GM18511 (cell line): ENCODE data around the gene HSFX2.
"Not testable (repeated sequence)": the region's sequence is repeated elsewhere in the genome, so short reads cannot be mapped to it uniquely, and the experiment has no call there.

Experiments used
- ATAC-seq: cut with Tn5 transposase; IDR thresholded peaks from one replicate; pipeline ENCODE4 v1.9.1; 2021; ENCODE audit warnings: mild to moderate bottlenecking, moderate library complexity; ENCODE audit not compliant: unreplicated experiment

Gene HSFX2

GRCh38 chrX:149590993-149591392, 4.1 kb downstream of the HSFX2 start:
- not testable (repeated sequence) for ATAC-seq

- ATAC-seq = not testable (repeated sequence)
These were observed 7.8 kb downstream of the HSFX2 start, which contains the start of gene MAGEA9B for GRCh38 chrX:149587359-149587758. MAGEA9B (minus strand) TSS chrX:149587459; CDS start chrX:149583179, 4,280 bp downstream.

DNA sequence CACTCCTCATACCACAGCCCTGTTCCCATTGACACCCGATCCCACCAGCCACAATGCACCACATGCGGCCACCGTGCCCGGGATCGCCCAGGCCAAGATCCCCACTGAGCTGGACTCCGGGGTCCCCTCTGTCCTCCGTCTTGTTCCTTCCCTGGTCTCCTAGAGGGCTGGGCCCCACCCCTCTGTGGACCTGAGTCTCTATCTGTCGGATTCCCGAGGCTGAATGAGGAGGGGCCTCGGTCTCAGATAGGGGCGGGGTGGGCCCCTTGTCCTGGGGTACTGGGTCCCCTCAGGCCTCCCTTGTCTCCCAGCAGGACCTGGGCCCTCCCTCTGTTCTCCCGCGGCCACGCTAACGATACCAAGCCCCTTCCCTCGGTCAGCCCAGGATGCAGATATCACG, 9.5 kb downstream of the HSFX2 start:
- ATAC-seq = not testable (repeated sequence)

DNA sequence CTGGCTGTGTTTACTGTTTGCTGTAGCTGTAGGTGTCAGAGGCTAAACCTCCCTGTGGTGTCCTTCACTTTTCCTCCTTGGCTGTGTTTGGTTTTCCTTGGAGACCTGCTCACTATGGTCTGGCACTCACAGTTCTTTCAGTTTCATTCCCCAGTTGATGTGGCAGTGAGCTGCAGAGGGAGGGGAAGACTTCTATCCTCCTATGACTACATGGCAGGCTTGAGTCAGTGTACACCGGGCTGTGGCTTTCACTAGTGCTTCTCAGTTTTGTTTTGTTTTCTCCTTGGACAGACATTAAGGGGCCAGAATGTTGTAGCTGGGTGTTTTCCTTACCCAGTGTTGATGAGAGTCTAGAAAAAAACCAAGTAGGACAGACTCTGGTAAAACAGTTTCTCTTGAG, 21.7 kb downstream of the HSFX2 start:
- peak; percentile 100 for ATAC-seq

DNA sequence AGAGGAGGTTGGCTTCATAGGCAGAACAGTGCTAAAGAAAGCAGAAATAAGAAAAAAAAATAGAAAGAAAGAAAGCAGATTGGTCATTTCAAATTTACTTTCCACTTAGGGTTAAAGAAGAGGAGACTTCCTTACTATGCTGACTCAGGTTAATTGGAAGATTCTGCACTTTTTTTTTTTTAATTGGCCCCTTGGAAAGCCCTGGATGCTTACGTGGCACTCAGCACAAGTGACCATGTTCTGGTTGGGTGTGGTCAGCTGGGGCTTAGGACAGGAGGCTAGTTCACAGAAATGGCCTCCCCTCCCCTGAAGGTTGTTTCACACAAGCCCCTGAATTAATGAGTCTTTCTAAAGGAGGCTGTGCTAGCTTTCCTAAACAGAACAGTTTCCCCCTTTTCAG, 22.4 kb downstream of the HSFX2 start:
- ATAC-seq = no peak

- no peak for ATAC-seq
These were observed 23.3 kb downstream of the HSFX2 start for GRCh38 chrX:149571770-149572169.

- no peak for ATAC-seq
These were observed 24.4 kb downstream of the HSFX2 start for GRCh38 chrX:149570668-149571067.

DNA sequence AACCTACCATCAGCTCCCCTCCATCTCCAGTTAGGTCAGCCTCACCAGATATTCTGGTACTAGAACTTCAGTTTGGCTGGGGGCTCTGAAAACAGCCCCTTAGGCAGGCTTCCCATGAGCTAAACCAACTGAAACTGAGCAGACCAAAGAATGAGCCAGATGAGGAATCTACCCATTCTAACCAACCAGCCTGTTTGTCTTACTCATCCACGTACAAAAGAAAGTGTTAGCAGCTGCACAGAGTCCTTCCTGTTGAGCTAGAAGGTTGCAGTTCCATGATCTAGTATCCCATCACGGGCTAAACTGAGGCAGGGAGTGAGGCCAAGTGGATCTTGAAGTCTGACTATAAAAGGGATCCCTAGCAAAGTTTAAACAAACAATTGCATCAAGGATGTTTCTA, 25.3 kb downstream of the HSFX2 start:
- no peak for ATAC-seq

DNA sequence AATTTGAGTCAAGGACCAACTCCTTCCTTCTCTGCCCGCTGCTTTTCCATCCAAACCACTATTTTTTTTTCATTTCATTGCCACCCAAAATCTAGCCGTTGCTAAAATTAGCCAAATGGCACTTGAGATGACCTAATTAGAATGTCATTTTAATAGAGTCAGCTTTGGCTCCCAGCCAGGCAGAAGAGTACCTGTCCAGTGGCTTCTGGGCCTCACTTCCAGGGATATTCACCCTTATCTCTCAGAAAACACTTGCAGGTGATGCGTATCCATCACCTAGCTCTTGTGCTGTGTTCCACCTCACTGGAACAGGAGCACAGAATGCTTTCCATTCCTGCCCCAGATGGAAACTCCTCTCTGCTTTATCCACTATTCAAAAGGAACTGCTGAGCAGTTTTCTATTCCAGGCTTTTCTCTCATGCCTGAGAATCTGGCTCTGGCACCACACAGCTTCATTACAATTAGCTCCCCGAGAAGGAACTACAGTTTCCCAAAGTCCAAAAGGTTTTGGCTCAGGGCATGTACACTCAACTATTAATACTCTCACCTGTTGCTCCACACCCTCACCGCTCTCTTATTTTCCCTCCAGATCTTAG, 26.3 kb downstream of the HSFX2 start:
- no peak for ATAC-seq

GRCh38 chrX:149567621-149568417, 27.3 kb downstream of the HSFX2 start:
- ATAC-seq = no peak

DNA sequence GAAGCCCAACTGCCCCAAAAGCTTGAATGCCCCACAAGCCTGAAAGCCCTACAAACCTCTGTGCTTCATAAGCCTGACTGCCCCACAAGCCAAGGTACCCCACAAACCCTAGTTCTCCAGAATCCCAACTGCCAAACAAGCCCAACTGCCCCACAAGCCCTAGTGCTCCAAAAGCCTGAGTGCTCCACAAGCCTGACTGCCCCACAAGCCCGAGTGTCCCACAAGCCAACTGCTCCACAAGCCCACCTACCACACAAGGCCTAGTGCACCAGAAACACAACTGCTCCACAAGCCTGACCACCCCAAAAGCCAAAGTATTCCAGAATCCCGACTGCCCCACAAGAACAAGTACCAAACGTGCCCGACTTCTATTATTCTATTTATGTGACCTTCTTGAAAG, 31.8 kb downstream of the HSFX2 start:
- ATAC-seq = no peak

- not testable (repeated sequence) for ATAC-seq
These were observed 39.9 kb downstream of the HSFX2 start for GRCh38 chrX:149555251-149555650.

DNA sequence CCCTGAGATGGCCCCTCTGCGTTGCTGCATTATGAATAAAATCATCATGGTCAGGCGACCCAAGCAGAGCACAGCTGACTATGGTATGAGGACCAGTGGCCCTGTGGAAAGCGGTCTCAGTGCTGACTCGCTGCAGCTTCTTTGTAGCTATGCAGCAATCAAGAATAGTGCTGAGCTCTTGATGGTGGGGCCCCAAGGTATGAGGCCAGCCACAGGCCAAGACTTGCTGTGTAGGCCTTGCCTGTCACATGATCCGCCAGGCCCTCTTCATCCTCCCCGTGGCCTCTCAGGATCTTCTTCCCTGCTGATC, 43.2 kb downstream of the HSFX2 start:
- ATAC-seq = not testable (repeated sequence)

- peak; percentile 46 for ATAC-seq
These were observed 43.7 kb downstream of the HSFX2 start for GRCh38 chrX:149551245-149551938.

- ATAC-seq = not testable (repeated sequence)
These were observed 44.7 kb downstream of the HSFX2 start for GRCh38 chrX:149550454-149550853.

- ATAC-seq = not testable (repeated sequence)
These were observed 45.4 kb downstream of the HSFX2 start, which contains the start of gene HSFX3 for GRCh38 chrX:149549701-149550100. HSFX3 (minus strand) TSS chrX:149549924; CDS start chrX:149549852, 72 bp downstream.

DNA sequence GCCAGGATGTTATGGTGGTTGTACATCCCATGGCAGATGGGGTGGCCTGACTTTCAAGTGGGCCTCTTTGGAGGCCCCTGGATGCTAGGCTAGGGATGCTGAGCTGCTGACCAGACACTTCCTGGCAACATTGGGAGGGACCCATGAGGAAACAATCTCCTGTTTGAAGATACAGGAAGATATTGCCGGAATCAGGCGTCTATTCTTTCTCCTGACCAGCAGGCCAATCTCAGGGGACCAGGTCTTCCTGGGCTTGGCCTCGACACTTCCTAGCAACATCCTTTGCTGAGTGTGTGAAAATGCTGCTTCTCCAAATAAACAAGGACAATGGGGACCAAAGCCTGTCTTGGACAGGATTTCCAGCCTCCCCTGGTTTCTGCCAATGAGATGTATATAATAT, 47.3 kb downstream of the HSFX2 start:
- not testable (repeated sequence) for ATAC-seq

DNA sequence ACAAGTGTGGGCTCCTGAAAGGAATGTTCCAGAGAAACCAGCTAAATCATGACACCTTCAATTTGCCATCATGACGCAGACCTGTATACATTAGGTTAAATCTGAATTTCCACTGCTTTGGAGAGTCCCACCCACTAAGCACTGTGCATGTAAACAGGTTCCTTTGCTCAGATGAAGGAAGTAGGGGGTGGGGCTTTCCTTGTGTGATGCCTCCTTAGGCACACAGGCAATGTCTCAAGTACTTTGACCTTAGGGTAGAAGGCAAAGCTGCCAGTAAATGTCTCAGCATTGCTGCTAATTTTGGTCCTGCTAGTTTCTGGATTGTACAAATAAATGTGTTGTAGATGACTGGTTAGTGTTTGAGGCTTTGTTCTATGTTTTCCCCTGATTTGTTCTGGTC, 48.2 kb downstream of the HSFX2 start:
- ATAC-seq = not testable (repeated sequence)

DNA sequence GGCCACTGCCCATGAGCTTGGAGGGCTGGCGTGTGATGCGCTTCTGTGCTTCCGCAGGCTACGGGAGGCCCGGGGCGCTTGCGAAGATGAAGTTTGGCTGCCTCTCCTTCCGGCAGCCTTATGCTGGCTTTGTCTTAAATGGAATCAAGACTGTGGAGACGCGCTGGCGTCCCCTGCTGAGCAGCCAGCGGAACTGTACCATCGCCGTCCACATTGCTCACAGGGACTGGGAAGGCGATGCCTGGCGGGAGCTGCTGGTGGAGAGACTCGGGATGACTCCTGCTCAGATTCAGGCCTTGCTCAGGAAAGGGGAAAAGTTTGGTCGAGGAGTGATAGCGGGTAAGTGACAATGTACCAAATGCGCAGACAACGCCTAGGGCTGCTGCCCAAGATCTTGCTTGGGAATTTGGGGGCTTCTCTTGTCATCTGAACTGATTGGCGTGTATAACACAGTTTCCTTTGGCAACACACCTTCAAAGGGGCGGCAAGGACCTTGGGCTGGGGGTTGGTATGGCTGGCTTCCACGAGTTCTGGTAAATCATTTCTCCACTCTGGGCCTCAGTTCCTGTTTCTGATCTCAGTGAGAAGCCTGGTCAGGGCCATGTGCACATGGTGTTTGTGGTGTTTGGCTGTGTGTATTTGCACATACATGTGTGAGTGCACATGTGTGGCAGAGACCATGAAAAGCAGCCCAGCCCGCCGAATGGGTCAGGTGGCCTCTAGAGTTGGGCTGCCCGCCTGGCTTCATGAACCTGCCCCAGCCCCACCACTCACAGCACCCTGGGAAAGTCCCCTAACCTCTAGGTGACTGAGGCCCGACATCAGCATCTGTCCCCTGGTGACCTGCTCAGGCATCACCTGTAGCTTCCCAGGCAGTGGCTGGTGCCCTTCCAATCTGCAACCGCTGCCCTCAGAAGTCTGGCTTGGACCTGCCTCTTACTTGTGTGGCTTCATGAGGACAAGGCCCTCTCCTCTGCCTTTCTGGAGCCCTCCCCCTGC, 49.3 kb downstream of the HSFX2 start:
- peak; percentile 56 for ATAC-seq
